Measurements from ENCODE around the gene CD3D.
A peak's percentile ranks its signal among the peaks of the same experiment; 100 is the strongest.

CD3D gene

GRCh38 chr11:118342503-118343161 is at the start of gene CD3D:
TSS of gene CD3D (minus strand) at chr11:118342705. CDS start at chr11:118342607, 98 bp downstream.
- peak; percentile 74 for DNase-seq (ENCODE audit: low read depth)

DNA sequence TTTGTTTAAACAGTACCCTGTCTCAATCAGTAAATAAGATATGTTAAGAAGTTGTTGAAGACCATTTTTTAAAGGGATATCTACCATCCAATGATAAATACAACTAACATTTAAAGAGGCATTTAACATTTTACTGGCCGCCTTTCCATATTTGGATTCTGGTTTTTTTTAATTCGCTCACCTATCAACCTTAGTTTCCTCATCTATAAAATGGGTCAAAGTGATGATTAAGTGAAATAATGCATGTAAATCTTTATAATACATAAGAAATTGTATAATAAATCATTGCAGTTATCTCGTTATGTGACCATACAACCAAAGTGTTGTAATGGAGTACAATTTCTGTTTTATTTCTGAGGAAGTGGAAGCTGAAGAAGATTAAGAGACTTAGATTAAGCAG is 41.2 kb upstream of the CD3D start:
- DNase-seq (ENCODE audit: low read depth) = no peak

- no peak for DNase-seq (ENCODE audit: low read depth)
Observed at GRCh38 chr11:118382954-118383353, 40.4 kb upstream of the CD3D start.

GRCh38 chr11:118380571-118380970 is 38.1 kb upstream of the CD3D start:
- no peak for DNase-seq (ENCODE audit: low read depth)

DNA sequence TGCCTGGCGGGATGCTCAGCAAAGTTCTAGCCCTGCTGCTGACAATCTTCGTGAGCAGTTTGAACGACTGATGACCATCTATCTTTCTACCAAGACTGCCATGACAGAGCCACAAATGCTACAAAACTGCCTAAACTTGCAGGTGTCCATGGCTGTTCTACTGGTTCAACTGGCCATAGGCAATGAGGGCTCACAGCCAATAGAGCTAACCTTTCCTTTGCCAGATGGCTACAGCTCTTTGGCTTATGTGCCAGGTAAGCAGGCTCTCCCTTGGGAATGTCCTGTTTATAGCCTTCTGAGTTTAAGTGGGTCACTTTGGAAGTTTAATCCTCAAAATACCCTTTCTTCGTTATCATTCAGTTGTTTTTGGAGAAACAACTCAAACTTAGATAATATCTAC is 37.0 kb upstream of the CD3D start:
- no peak for DNase-seq (ENCODE audit: low read depth)

DNA sequence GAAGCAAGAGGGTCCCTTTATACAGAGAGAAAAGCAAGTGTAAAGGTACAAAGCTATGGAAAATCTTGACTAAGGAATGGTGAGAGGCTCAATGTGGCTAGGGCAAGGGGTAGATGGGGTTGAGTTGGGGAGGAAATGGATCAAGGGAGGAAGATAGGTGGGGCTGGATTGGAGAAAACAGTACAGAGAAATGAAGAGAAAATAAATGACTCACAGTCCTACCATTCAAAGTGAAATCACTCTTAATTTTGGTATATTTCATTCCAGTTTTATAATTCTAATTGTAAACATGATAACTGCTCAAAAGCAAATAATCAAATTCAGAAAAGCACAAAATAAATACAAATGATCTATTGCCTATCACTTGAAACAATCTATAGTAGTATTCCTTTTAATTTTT is 33.5 kb upstream of the CD3D start:
- DNase-seq (ENCODE audit: low read depth) = no peak

- DNase-seq (ENCODE audit: low read depth) = no peak
Observed at GRCh38 chr11:118374729-118375128, 32.2 kb upstream of the CD3D start.

DNA sequence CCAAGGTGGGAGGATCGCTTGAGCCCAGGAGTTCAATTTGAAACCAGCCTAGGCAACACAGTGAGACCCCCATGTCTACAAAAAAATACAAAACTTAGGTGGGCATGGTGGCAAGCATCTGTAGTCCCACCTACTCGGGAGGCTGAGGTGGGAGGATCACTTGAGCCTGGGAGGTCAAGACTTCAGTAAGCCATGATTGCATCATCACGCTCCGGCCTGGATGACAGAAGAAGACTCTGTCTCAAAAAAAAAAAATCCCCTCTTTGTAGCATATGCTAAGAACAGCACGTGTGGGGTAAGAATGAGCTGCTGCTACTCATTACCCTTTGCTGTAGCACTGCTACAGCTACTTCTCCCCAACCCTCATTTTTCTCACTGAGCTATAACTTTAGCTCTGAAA is 31.4 kb upstream of the CD3D start:
- DNase-seq (ENCODE audit: low read depth) = no peak

DNA sequence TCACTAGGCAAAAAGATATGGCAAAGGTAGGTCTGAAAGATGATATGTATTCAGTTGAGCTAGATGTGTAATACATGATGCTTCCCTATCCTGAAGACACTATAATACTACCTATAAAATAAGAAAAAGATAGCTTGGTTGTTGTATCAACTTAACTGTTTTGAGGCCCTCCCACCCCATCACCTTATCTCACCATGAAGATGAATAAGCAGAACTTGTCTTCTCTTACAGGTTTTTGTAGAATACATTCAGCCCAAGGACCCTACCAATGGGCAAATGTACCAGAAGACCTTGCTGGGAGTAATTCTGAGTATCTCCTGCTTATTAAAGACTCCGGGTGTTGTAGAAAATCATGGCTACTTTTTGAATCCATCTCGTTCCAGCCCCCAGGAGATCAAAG is 30.8 kb upstream of the CD3D start:
- DNase-seq (ENCODE audit: low read depth) = no peak

- DNase-seq (ENCODE audit: low read depth) = no peak
Observed at GRCh38 chr11:118370774-118371173, 28.3 kb upstream of the CD3D start.

DNA sequence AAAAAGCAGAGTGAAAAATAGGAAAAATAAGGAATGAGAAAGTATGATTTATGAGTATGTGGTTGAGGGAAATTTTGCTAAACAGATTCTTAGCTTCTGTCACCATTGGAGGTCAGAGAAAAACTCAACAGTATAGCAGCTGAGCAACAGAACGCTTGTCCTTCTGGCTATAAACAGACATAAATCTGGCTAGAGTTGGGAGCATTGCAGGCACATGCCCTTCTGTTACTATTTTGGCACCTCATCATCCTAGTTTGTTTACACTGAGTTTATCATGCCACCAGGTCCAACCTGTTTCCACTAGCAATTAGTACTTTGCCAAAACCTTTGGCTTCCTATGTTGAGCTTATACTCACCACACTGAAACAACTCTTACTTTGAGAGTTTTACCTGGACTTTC is 23.8 kb upstream of the CD3D start:
- DNase-seq (ENCODE audit: low read depth) = no peak

DNA sequence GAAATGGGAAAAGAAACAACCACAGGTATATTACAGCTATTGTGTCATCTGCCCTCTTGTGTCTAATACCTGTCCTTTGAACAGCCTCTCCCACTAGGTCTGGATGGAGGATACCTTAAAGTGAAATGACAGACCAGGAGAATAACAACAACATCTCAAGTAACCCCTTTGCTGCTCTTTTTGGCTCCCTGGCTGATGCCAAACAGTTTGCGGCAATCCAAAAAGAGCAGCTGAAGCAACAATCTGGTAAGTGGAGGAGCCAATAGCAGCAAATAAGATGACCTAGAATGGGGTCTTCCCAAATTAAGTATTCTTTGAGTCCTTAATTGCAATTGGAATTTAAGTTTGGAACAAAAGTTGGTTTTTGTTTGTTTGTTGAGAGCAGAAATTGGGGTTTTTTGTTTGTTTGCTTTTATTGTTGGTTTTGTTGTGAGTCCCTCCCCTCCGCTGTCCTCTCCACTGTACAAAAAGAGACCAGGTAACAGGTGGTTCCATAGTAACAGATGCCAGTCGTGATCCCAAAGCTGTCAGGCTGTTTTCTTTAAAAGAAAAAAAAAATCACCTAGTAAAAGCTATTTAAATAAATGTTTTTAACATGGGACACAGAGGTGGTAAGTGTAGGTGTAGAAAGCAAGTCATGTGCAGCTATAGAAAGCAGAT is 22.6 kb upstream of the CD3D start:
- no peak for DNase-seq (ENCODE audit: low read depth)

GRCh38 chr11:118359295-118359958 is 16.9 kb upstream of the CD3D start, which contains the start of gene UBE4A:
TSS of gene UBE4A (plus strand) at chr11:118359600. CDS start at chr11:118365081, 5,481 bp downstream.
- peak; percentile 98 for DNase-seq (ENCODE audit: low read depth)

DNA sequence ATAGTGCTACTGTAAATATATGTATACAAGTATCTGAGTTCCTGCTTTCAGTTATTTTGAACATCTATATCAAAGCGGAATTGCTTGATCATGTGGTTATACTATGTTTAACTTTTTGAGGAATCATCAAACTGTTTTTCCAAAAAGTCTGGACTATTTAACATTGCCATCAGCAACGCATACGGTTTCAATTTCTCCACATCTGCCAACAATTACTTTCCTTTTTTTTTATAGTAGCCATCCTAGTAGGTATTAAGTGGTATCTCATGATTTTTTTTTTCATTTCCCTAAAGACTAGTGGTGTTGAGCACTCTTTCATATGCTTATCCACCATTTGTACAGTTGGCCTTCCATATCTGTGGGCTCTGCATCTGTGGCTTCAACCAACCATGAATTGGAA is 15.6 kb upstream of the CD3D start:
- no peak for DNase-seq (ENCODE audit: low read depth)

DNA sequence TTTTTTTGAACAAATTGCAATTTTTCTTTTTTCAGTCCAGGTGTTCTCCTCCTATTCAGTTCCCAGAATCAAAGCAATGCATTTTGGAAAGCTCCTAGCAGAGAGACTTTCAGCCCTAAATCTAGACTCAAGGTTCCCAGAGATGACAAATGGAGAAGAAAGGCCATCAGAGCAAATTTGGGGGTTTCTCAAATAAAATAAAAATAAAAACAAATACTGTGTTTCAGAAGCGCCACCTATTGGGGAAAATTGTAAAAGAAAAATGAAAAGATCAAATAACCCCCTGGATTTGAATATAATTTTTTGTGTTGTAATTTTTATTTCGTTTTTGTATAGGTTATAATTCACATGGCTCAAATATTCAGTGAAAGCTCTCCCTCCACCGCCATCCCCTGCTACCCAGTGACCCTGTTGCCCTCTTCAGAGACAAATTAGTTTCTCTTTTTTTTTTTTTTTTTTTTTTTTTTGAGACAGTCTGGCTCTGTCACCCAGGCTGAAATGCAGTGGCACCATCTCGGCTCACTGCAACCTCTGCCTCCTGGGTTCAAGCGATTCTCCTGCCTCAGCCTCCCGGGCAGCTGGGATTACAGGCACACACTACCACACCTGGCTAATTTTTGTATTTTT is 10.7 kb upstream of the CD3D start:
- no peak for DNase-seq (ENCODE audit: low read depth)

- no peak for DNase-seq (ENCODE audit: low read depth)
Observed at GRCh38 chr11:118349475-118349874, 7.0 kb upstream of the CD3D start.

GRCh38 chr11:118343981-118344515 is 1.5 kb upstream of the CD3D start, which contains the start of gene CD3G:
TSS of gene CD3G (plus strand) at chr11:118344344. CDS start at chr11:118344424, 80 bp downstream.
- peak; percentile 61 for DNase-seq (ENCODE audit: low read depth)

- no peak for DNase-seq (ENCODE audit: low read depth)
Observed at GRCh38 chr11:118343248-118343647, 743 bp upstream of the CD3D start.

GRCh38 chr11:118341815-118342489 is 553 bp downstream of the CD3D start:
- no peak for DNase-seq (ENCODE audit: low read depth)

DNA sequence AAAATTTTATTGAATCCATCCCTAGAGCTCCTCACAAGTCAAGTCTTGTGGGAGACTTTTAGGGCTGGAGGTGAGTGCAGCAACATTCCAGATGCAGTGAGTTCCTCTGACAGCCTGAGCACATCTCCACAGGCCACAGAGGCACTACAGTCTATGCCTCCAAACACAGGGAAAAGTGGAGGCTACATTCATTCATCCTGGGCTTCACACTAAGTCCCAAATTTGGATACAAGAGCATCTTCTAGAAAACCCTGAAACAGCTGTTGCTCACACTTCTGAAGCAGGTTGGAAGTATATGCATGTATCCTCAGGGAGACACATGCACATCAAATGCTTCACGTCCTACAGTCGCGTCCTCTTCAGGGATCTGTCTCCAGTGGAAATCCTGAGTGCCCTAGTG is 1.2 kb downstream of the CD3D start:
- DNase-seq (ENCODE audit: low read depth) = no peak

- DNase-seq (ENCODE audit: low read depth) = no peak
Observed at GRCh38 chr11:118340449-118340848, 2.1 kb downstream of the CD3D start.
